HepG2 (cell line): ENCODE results near the gene AVPR2. TPM values are rescaled to one million over a fixed set of nuclear protein-coding genes. Genes with fewer than 3 reads are reported as not detected.

ENCODE experiments used
- ATAC-seq: fragments of 200-7000 bp; cut with Tn5 transposase; 3 replicates; pipeline ENCODE4 v1.9.1; 2020; ENCODE audit warnings: mild to moderate bottlenecking, moderate library complexity
- BruUV-seq: library from RNA; stranded (reverse); fragments of 400-500 nt; replicated peaks from 2 replicates; lab custom pipeline; 2021; lab: Mats Ljungman, UMichigan
- CTCF ChIA-PET: fragments of 300-600 bp; formaldehyde crosslinking; extraction: SDS; loops from one replicate; lab custom pipeline; 2021; ENCODE audit warnings: low total read pairs, inconsistent platforms, low intra/inter-chr PET ratio; lab: Yijun Ruan, JAX
- POLR2A ChIA-PET: fragments of 350-600 bp; sonication (Branson Sonifier 250); formaldehyde crosslinking; loops from one replicate; lab custom pipeline; 2020; ENCODE audit warnings: antibody characterized with exemption, inconsistent platforms; lab: Yijun Ruan, JAX
- DNase-seq: peaks from one replicate; pipeline ENCODE4 v3.0.0-alpha.2; 2015; ENCODE audit warnings: low spot score
- FAIRE-seq: peaks from 3 replicates; lab custom pipeline; 2011; peaks lifted over from hg19 to GRCh38; lab: Jason Lieb, UNC
- H2AFZ ChIP-seq: one replicate; pipeline ENCODE4 v1.6.1; 2011; ENCODE audit warnings: low read length, inconsistent platforms
- H3K27ac ChIP-seq: fragments of 300-600 bp; 3 replicates; pipeline ENCODE4 v1.8.0; 2011; ENCODE audit warnings: mixed run types, mild to moderate bottlenecking, mixed read lengths, low read length, inconsistent platforms; ENCODE audit not compliant: insufficient read depth; ENCODE audit errors: extremely low read length
- H3K27me3 ChIP-seq, 2 experiments: fragments of 200-600 bp in 1 of 2; 2 replicates in 1 of 2; 3 replicates in 1 of 2; pipeline versions ENCODE4 v1.6.0 to v1.8.0; 2011; ENCODE audit warnings: low read length in 2 of 2, mild to moderate bottlenecking in 2 of 2, moderate library complexity in 2 of 2, inconsistent platforms in 1 of 2; ENCODE audit not compliant: insufficient read depth in 2 of 2, control insufficient read depth in 1 of 2
- H3K36me3 ChIP-seq, 2 experiments: fragments of 200-600 bp in 1 of 2; replicated peaks in 1 of 2; 2 replicates in 1 of 2; 3 replicates in 1 of 2; pipeline versions ENCODE4 v1.5.1 to v1.8.0; 2011; ENCODE audit warnings: low read length in 2 of 2, inconsistent platforms in 1 of 2; ENCODE audit not compliant: insufficient read depth in 2 of 2, control insufficient read depth in 1 of 2
- H3K4me1 ChIP-seq: 2 replicates; pipeline ENCODE4 v1.5.1; 2012; ENCODE audit warnings: low read length, inconsistent platforms; ENCODE audit not compliant: insufficient read depth
- H3K4me2 ChIP-seq: 2 replicates; pipeline ENCODE4 v1.6.0; 2011; ENCODE audit warnings: low read depth, low read length, inconsistent platforms
- H3K4me3 ChIP-seq, 3 experiments: fragments of 200-600 bp in 1 of 3; sonication (generic), shearing (Covaris generic) in 1 of 3; replicated peaks in 1 of 3; 2 replicates each; pipeline ENCODE4 v1.5.1; 2011 to 2016; ENCODE audit warnings: low read length in 3 of 3, inconsistent platforms in 2 of 3, low read depth in 2 of 3, mild to moderate bottlenecking in 2 of 3, control low read depth in 1 of 3, mixed read lengths in 1 of 3; ENCODE audit not compliant: insufficient read depth in 1 of 3
- H3K79me2 ChIP-seq: one replicate; pipeline ENCODE4 v1.6.1; 2011; ENCODE audit warnings: low read length, inconsistent platforms; ENCODE audit not compliant: insufficient read depth
- H3K9ac ChIP-seq: 2 replicates; pipeline ENCODE4 v1.6.0; 2011; ENCODE audit warnings: mild to moderate bottlenecking, low read depth, low read length, inconsistent platforms; ENCODE audit not compliant: insufficient read depth
- H3K9me3 ChIP-seq: 2 replicates; pipeline ENCODE4 v1.5.1; 2012; ENCODE audit warnings: mild to moderate bottlenecking, low read length
- H4K20me1 ChIP-seq: 2 replicates; pipeline ENCODE4 v1.6.0; 2011; ENCODE audit warnings: inconsistent platforms, mild to moderate bottlenecking, low read length, moderate library complexity; ENCODE audit not compliant: insufficient read depth
- ARID5B ChIP-seq: IDR thresholded peaks from 2 replicates; pipeline ENCODE4 v1.4.0; 2020; ENCODE audit warnings: mild to moderate bottlenecking, missing genetic modification reagents
- IRF2 ChIP-seq: IDR thresholded peaks from 2 replicates; pipeline ENCODE4 v1.6.1; 2018; ENCODE audit warnings: missing genetic modification reagents, missing compliant biosample characterization
- KLF15 ChIP-seq: sonication (generic); formaldehyde crosslinking; IDR thresholded peaks from 2 replicates; pipeline ENCODE4 v1.8.1; 2023; ENCODE audit warnings: borderline replicate concordance, mild to moderate bottlenecking, inconsistent platforms, missing genetic modification reagents, mixed read lengths
- MBNL3 ChIP-seq: fragments of 250-450 bp; sonication (Bioruptor Pico); conservative IDR thresholded peaks from 2 replicates; pipeline ENCODE4 v1.8.0; 2022; ENCODE audit warnings: mild to moderate bottlenecking, inconsistent platforms
- MYPOP ChIP-seq: sonication (generic); formaldehyde crosslinking; IDR thresholded peaks from 2 replicates; pipeline ENCODE4 v1.8.1; 2023; ENCODE audit warnings: mild to moderate bottlenecking, moderate library complexity, missing genetic modification reagents
- REL ChIP-seq: sonication (generic); formaldehyde crosslinking; conservative IDR thresholded peaks from 2 replicates; pipeline ENCODE4 v1.8.0; 2022; ENCODE audit warnings: mild to moderate bottlenecking, missing genetic modification reagents, moderate library complexity
- SIN3A ChIP-seq: IDR thresholded peaks from 2 replicates; pipeline ENCODE4 v1.6.1; 2011; ENCODE audit warnings: low read depth, mild to moderate bottlenecking, control low read depth, low read length, borderline replicate concordance
- SNAPC2 ChIP-seq: sonication (generic); formaldehyde crosslinking; IDR thresholded peaks from 2 replicates; pipeline ENCODE4 v1.8.1; 2022; ENCODE audit warnings: mild to moderate bottlenecking, missing genetic modification reagents
- SUZ12 ChIP-seq: fragments of 150-350 bp; IDR thresholded peaks from 2 replicates; pipeline ENCODE4 v1.6.1; 2014; ENCODE audit warnings: low read depth, low read length
- ZBTB10 ChIP-seq: sonication (generic); formaldehyde crosslinking; IDR thresholded peaks from 2 replicates; pipeline ENCODE4 v1.4.0; 2020; ENCODE audit warnings: missing genetic modification reagents, borderline replicate concordance
- ZIK1 ChIP-seq: sonication (generic); formaldehyde crosslinking; IDR thresholded peaks from 2 replicates; pipeline ENCODE4 v1.5.0; 2020; ENCODE audit warnings: mild to moderate bottlenecking, low read depth, missing genetic modification reagents, borderline replicate concordance
- WGBS: methylation state at CpG from one replicate; pipeline ENCODE4 v1.1.6; 2017; ENCODE audit warnings: low lambda C conversion rate; 5-methylcytosine and 5-hydroxymethylcytosine counted together
- in situ Hi-C: cut with HindIII; loops from 2 replicates; pipeline ENCODE4 v1.10.0; 2017; ENCODE audit warnings: low pct_unique_long_range_greater_than_20kb; ENCODE audit not compliant: extremely low pct_ligation_motif_present
- intact Hi-C: fragments of 100-400 bp; cut with micrococcal nuclease; formaldehyde crosslinking; loops from one replicate; pipeline ENCODE4 v1.10.0; 2022; ENCODE audit not compliant: unreplicated experiment
- polyA plus RNA-seq, 8 experiments: library from polyadenylated mRNA; depleted of rRNA in 3 of 8; stranded (reverse) in 7 of 8; unstranded in 1 of 8; fragments of >200 nt; fragmentation: Illumina TruSeq in 4 of 8; extraction: Trizol in 4 of 8; gene quantifications; 2 replicates each; pipeline versions ENCODE4 v1.2.1 to v1.2.3, GENCODE V29; 2011 to 2016; ENCODE audit warnings: low read depth in 4 of 8, missing spikeins in 1 of 8, mixed read lengths in 1 of 8; ENCODE audit not compliant: insufficient read depth in 1 of 8
- total RNA-seq, 5 experiments: library from RNA; depleted of rRNA; stranded (reverse); fragments of >200 nt; fragmentation: Illumina TruSeq; extraction: Trizol; gene quantifications; 2 replicates each; pipeline ENCODE4 v1.2.3, GENCODE V29; 2016; ENCODE audit warnings: low read depth in 1 of 5
- TF ChIP-seq, protein P1 (sequence below): sonication (generic); formaldehyde crosslinking; IDR thresholded peaks from 2 replicates; pipeline ENCODE4 v1.4.0; 2020; ENCODE audit warnings: missing genetic modification reagents
- TF ChIP-seq, protein P2 (sequence below): sonication (generic); formaldehyde crosslinking; IDR thresholded peaks from 2 replicates; pipeline ENCODE4 v1.8.1; 2023; ENCODE audit warnings: mild to moderate bottlenecking, missing genetic modification reagents

AVPR2 gene
- total and polyA plus RNA-seq, 2 of the 13 experiments (the other 11 are each of a cell fraction or from before 2014, with no cell fraction given): not detected

- intact Hi-C loops (no loop called here), in situ Hi-C loops (no loop called here)
- Histone ChIP-seq H4K20me1 (no peaks in the 10 kb centered on the region), H3K27ac (no peak overlapping the region), H3K36me3 (no peaks in the 10 kb centered on the region), H3K4me1 (peaks cover 26% of the 10 kb centered on the region), H3K4me2 (no peak overlapping the region), H3K9ac (no peak overlapping the region), H3K9me3 (no peaks in the 10 kb centered on the region), H3K4me3 (no peak overlapping the region), H2AFZ (no peak overlapping the region), H3K79me2 (no peaks in the 10 kb centered on the region), H3K27me3 (no peaks in the 10 kb centered on the region)
- ChIA-PET POLR2A (no interaction called here), CTCF (no interaction called here)
- BruUV-seq: no TSS peak
- peak; percentile 68 for ATAC-seq
- 54% methylated on average over 8 of the region's 42 CpGs for WGBS
- DNase-seq: no peak
- FAIRE-seq: no peak
- TF ChIP-seq SUZ12: no peak
- TF ChIP-seq SIN3A: peak; percentile 99
- TF ChIP-seq MBNL3 (CRISPR knock-in tag): no peak
- TF ChIP-seq IRF2 (CRISPR knock-in tag): peak; percentile 97
- peak; percentile 99 for TF ChIP-seq ZBTB10
- TF ChIP-seq, protein P1, sequence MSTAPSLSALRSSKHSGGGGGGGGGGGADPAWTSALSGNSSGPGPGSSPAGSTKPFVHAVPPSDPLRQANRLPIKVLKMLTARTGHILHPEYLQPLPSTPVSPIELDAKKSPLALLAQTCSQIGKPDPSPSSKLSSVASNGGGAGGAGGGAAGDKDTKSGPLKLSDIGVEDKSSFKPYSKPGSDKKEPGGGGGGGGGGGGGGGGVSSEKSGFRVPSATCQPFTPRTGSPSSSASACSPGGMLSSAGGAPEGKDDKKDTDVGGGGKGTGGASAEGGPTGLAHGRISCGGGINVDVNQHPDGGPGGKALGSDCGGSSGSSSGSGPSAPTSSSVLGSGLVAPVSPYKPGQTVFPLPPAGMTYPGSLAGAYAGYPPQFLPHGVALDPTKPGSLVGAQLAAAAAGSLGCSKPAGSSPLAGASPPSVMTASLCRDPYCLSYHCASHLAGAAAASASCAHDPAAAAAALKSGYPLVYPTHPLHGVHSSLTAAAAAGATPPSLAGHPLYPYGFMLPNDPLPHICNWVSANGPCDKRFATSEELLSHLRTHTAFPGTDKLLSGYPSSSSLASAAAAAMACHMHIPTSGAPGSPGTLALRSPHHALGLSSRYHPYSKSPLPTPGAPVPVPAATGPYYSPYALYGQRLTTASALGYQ (CRISPR knock-in tag): peak; percentile 97
- peak; percentile 100 for TF ChIP-seq KLF15
- peak; percentile 99 for TF ChIP-seq REL (CRISPR knock-in tag)
- peak; percentile 97 for TF ChIP-seq MYPOP (CRISPR knock-in tag)
- TF ChIP-seq, protein P2, sequence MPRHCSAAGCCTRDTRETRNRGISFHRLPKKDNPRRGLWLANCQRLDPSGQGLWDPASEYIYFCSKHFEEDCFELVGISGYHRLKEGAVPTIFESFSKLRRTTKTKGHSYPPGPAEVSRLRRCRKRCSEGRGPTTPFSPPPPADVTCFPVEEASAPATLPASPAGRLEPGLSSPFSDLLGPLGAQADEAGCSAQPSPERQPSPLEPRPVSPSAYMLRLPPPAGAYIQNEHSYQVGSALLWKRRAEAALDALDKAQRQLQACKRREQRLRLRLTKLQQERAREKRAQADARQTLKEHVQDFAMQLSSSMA: peak; percentile 98
- peak; percentile 99 for TF ChIP-seq SNAPC2 (CRISPR knock-in tag)
- peak; percentile 99 for TF ChIP-seq ZIK1
- peak; percentile 93 for TF ChIP-seq ARID5B
Measured at GRCh38 chrX:153875391-153876111, 28.9 kb upstream of the AVPR2 start.
